DOHH2 (cell line): ENCODE measurements around the gene CD93.

Source experiments
- H3F3A ChIP-seq: fragments of 200-600 bp; sonication (generic), shearing (Covaris generic); 2 replicates; pipeline ENCODE4 v1.6.0; 2016; ENCODE audit warnings: antibody characterized with exemption, mild to moderate bottlenecking; ENCODE audit not compliant: control insufficient read depth, insufficient read depth
- H3K27ac ChIP-seq: fragments of 200-600 bp; sonication (generic); 2 replicates; pipeline ENCODE4 v1.5.1; 2014; ENCODE audit warnings: low read depth, mild to moderate bottlenecking, low read length, moderate library complexity
- H3K27me3 ChIP-seq: fragments of 200-600 bp; sonication (generic); 2 replicates; pipeline ENCODE4 v1.6.1; 2014; ENCODE audit warnings: mild to moderate bottlenecking, low read length, mixed read lengths; ENCODE audit not compliant: control insufficient read depth
- H3K36me3 ChIP-seq: fragments of 200-600 bp; sonication (generic); 2 replicates; pipeline ENCODE4 v1.6.1; 2014; ENCODE audit warnings: mild to moderate bottlenecking, low read length, moderate library complexity, mixed read lengths; ENCODE audit not compliant: control insufficient read depth
- H3K4me1 ChIP-seq: fragments of 200-600 bp; sonication (generic); 2 replicates; pipeline ENCODE4 v1.6.1; 2014; ENCODE audit warnings: mild to moderate bottlenecking, low read length, mixed read lengths; ENCODE audit not compliant: control insufficient read depth
- H3K4me2 ChIP-seq: fragments of 200-600 bp; sonication (generic); 2 replicates; pipeline ENCODE4 v1.6.0; 2014; ENCODE audit warnings: mild to moderate bottlenecking, low read length, moderate library complexity
- H3K4me3 ChIP-seq: fragments of 200-600 bp; sonication (generic); 2 replicates; pipeline ENCODE4 v1.5.1; 2014; ENCODE audit warnings: mild to moderate bottlenecking, low read length, mixed read lengths
- H3K79me2 ChIP-seq: fragments of 200-600 bp; sonication (generic); 2 replicates; pipeline ENCODE4 v1.6.1; 2014; ENCODE audit warnings: mild to moderate bottlenecking, low read length, mixed read lengths; ENCODE audit not compliant: control insufficient read depth
- H3K9me2 ChIP-seq: fragments of 200-600 bp; sonication (generic); replicated peaks from 2 replicates; pipeline ENCODE4 v1.6.1; 2014; ENCODE audit warnings: mild to moderate bottlenecking, low read length, mixed read lengths; ENCODE audit not compliant: control insufficient read depth
- H3K9me3 ChIP-seq: fragments of 200-600 bp; sonication (generic); 2 replicates; pipeline ENCODE4 v1.6.1; 2014; ENCODE audit warnings: antibody characterized with exemption, low read length, mixed read lengths; ENCODE audit not compliant: control insufficient read depth, insufficient read depth
- H4K20me1 ChIP-seq: fragments of 200-600 bp; sonication (generic); 2 replicates; pipeline ENCODE4 v1.6.0; 2014; ENCODE audit warnings: low read depth, mild to moderate bottlenecking, antibody characterized with exemption, low read length, moderate library complexity; ENCODE audit not compliant: control insufficient read depth, insufficient read depth
- EZH2phosphoT487 ChIP-seq: fragments of 200-600 bp; sonication (generic); IDR thresholded peaks from 2 replicates; pipeline ENCODE4 v1.6.1; 2017; ENCODE audit warnings: borderline replicate concordance, mild to moderate bottlenecking, antibody characterized with exemption, low read length, moderate library complexity, mixed read lengths
- TF ChIP-seq, protein P1 (sequence below): fragments of 200-600 bp; sonication (generic); IDR thresholded peaks from one replicate; pipeline ENCODE4 v1.5.1; 2014; ENCODE audit warnings: antibody characterized with exemption, mild to moderate bottlenecking, low read depth, low read length; ENCODE audit not compliant: poor library complexity, severe bottlenecking

The CD93 gene

DNA sequence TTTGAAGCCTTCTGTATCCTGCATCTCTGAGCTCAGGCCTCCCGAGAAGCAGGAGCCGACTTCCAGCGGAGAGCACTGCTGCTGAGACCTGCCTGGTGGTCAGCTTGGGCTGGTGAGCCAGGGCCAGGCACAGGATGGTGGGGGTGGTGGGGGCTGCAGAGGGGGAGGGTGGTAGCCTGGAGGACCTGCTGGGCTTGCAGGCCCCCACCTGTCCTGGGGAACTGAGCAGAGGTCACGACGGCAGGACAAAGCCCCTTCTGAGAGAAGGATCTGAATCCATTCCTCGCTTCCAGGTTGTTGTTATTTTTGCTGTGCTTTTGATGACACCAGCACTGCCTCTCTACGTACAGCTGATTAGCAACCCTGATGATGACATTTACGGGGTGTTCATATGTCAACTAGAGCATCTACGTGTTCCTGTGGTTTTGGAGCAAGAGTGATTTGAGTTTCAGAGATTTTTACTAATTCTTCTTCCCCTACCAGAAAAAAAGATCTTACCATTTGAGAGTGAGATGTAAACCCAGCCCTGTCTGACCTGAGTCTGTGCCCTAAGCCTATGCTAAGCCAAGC, 35.7 kb upstream of the CD93 start:
- Histone ChIP-seq H3K4me2 (no peak overlapping the region), H3K4me1 (peaks cover 16% of the 10 kb centered on the region), H3K79me2 (no peaks in the 10 kb centered on the region), H3K27me3 (no peaks in the 10 kb centered on the region), H3K9me3 (no peaks in the 10 kb centered on the region), H3K9me2 (no peaks in the 10 kb centered on the region), H3F3A (no peaks in the 10 kb centered on the region), H3K27ac (no peak overlapping the region), H3K4me3 (no peak overlapping the region), H3K36me3 (no peaks in the 10 kb centered on the region), H4K20me1 (no peaks in the 10 kb centered on the region)
- TF ChIP-seq, protein P1, sequence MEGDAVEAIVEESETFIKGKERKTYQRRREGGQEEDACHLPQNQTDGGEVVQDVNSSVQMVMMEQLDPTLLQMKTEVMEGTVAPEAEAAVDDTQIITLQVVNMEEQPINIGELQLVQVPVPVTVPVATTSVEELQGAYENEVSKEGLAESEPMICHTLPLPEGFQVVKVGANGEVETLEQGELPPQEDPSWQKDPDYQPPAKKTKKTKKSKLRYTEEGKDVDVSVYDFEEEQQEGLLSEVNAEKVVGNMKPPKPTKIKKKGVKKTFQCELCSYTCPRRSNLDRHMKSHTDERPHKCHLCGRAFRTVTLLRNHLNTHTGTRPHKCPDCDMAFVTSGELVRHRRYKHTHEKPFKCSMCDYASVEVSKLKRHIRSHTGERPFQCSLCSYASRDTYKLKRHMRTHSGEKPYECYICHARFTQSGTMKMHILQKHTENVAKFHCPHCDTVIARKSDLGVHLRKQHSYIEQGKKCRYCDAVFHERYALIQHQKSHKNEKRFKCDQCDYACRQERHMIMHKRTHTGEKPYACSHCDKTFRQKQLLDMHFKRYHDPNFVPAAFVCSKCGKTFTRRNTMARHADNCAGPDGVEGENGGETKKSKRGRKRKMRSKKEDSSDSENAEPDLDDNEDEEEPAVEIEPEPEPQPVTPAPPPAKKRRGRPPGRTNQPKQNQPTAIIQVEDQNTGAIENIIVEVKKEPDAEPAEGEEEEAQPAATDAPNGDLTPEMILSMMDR, result no peak
- no peak for TF ChIP-seq EZH2phosphoT487

DNA sequence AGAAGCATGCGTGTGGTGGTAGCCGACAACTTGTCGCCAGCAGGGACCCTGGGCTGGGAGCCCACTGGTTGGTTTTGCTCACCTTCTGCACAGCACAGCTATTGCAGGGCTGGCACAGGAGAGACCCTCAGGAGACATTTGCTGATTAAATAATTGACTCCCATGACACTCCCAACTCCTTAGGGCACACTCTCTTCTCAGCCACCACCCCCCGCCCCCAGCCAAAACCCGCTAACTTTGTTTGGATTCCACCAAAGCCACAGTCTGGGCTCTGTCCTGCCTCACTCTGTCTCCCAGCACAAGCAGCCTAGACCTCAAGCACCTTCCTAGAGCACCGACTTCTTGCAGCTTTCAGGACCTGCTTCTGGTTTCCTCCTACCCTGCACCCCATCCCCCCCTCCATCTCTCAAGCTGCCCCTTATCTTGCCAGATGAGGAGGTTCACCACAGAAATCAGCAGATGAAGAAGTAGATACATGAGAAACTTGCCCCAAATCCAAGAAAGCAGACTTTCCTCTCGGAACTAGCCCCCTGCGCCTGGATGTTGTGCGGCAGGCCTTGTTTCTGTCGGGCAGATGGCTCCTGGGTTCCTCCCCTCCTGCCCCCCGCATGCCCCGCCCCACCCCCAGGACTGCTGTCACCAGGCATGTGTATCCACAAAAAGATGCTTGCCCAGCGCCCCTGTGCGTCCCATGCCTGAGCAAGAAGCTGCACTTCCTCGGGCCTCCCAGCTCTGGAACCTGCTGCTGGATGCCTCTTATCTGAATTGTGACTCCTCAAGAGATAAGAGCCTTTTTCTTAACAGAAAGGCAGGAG, 35.0 kb upstream of the CD93 start:
- Histone ChIP-seq H3K79me2 (no peaks in the 10 kb centered on the region), H3K9me3 (no peaks in the 10 kb centered on the region), H3K4me1 (peaks cover 11% of the 10 kb centered on the region), H3K36me3 (no peaks in the 10 kb centered on the region), H4K20me1 (no peaks in the 10 kb centered on the region), H3K9me2 (no peaks in the 10 kb centered on the region), H3K27me3 (no peaks in the 10 kb centered on the region), H3K27ac (no peak overlapping the region), H3K4me2 (no peak overlapping the region), H3F3A (no peaks in the 10 kb centered on the region), H3K4me3 (no peak overlapping the region)
- TF ChIP-seq, protein P1, result no peak
- TF ChIP-seq EZH2phosphoT487, result no peak

DNA sequence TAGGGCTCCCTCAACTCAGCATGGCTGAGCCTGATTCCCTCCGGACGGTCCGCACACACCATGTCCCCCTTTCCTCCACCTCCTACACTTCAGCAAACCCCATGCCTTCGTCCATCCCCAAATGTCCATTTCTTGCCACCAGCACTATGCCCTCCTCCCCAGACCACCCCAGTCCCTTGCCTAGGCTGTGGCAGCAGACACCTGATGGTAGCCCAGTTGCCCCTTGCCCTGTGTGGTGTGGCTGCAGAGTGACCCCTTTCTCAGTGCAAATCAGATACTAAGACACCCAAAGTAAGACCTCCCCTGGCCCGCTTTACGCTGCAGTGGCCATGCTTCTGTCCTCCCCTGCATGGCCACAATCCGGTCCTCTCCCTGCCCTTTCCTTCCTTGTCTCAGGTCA, 34.1 kb upstream of the CD93 start:
- TF ChIP-seq EZH2phosphoT487, result no peak
- TF ChIP-seq, protein P1, result no peak
- H3K4me1 ChIP-seq, result peaks cover 2% of the 10 kb centered on the region

More for the DNA sequence above, 34.1 kb upstream of the CD93 start:
- Histone ChIP-seq H3F3A (no peaks in the 10 kb centered on the region), H3K9me3 (no peaks in the 10 kb centered on the region), H3K36me3 (no peaks in the 10 kb centered on the region), H3K27me3 (no peaks in the 10 kb centered on the region), H4K20me1 (no peaks in the 10 kb centered on the region), H3K4me3 (no peak overlapping the region), H3K4me2 (no peak overlapping the region), H3K27ac (no peak overlapping the region), H3K9me2 (no peaks in the 10 kb centered on the region), H3K79me2 (no peaks in the 10 kb centered on the region)
